Epithelial cell of esophagus (primary cell): ENCODE measurements around the gene NXNL2.

Experiments
- DNase-seq: peaks from one replicate; pipeline ENCODE4 v3.0.0; 2010; ENCODE audit warnings: low read depth
- H3K4me3 ChIP-seq: 2 replicates; pipeline ENCODE4 v1.5.1; 2011; ENCODE audit warnings: mild to moderate bottlenecking, low read length, control low read depth
- CTCF ChIP-seq: IDR thresholded peaks from 2 replicates; pipeline ENCODE4 v1.5.1; 2011; ENCODE audit warnings: low read depth, mild to moderate bottlenecking, low read length, control low read depth, inconsistent platforms; ENCODE audit not compliant: insufficient read depth; ENCODE audit errors: missing control alignments

NXNL2 gene

DNA sequence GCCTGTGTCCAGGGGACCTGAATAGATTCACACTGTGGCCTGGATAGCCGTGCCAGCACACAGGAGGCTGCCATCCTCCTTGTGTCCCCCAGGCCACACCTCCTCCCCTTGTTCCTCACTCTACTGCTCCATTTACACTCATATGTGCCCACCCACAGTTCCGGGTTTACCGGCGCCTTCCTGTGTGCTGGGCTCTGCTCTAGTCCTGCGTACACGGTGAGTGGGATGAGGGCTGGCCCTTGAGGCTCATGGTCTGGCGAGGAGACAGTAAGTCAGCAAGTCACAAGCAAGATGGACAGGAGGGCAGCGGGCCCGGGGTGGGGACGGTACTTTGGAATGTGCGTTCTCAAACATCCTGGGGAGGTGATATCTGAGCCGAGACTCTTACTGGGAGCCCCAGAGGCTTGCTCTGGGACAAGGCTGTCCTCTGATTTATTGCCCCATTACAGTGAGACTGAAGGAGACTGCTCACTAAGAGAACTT is 32.4 kb upstream of the NXNL2 start:
- H3K4me3 ChIP-seq: no peak overlapping the region
- TF ChIP-seq CTCF: no peak
- no peak for DNase-seq

DNA sequence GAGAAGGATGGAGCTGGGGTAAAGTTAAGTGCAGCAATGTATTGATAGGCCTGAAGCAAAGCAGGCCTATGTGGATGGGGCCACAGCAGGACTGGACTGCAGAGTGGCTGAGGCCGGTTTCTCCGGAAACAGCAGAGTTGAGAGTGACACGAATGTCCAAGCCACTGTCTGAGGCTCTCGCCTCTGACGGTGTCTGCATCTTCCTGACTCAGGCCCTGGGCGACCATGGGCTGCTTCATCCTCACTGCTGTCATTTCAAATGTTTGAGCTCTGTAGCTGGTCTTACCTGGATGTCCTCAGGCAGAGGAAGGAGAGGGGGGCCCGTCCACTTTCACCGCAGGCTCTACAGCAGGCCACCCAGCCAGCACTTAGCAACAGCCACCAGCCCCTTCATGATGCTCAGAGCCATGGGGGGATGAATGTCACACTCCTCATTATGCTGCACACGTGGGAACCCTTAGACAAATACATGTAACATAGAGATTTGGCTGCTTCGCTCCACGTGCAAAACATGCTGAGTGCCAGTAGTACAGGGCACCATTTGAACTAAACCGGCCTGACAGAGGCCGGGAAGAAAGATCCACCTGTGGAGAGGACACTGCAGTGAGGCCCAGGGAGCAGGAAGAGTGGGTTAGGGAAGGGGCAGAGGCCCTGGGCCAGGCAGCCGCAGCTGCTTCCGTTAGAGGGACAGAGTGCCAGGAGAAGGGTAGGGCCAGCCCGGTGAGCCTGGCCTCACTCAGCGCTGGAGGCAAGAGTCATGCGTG is 31.7 kb upstream of the NXNL2 start:
- H3K4me3 ChIP-seq: no peak overlapping the region
- TF ChIP-seq CTCF: no peak
- no peak for DNase-seq

GRCh38 chr9:88503845-88504764 is 30.9 kb upstream of the NXNL2 start:
- TF ChIP-seq CTCF: no peak

GRCh38 chr9:88508326-88508725 is 26.7 kb upstream of the NXNL2 start:
- TF ChIP-seq CTCF: no peak
- no peak for DNase-seq
- H3K4me3 ChIP-seq: no peak overlapping the region

More at GRCh38 chr9:88503845-88504764, 30.9 kb upstream of the NXNL2 start:
- DNase-seq: no peak
- no peak overlapping the region for H3K4me3 ChIP-seq

DNA sequence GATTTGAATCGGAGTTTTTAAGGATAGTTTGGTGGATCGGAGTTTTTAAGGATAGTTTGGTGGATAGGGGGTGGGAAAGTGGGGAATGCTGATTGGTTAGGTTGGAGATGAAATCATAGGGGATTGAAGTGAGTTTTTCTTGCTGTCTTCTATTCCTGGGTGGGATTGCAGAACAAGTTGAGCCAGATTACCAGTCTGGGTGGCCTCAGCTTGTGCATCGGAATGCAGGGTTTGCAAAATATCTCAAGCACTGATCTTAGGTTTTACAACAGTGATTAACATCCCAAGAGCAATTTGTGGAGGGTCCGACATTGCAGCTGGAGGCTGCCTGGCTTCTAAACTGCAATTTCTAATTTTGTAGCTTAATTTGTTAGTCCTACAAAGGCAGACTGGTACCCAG is 23.1 kb upstream of the NXNL2 start:
- H3K4me3 ChIP-seq: no peak overlapping the region
- DNase-seq: no peak
- no peak for TF ChIP-seq CTCF

DNA sequence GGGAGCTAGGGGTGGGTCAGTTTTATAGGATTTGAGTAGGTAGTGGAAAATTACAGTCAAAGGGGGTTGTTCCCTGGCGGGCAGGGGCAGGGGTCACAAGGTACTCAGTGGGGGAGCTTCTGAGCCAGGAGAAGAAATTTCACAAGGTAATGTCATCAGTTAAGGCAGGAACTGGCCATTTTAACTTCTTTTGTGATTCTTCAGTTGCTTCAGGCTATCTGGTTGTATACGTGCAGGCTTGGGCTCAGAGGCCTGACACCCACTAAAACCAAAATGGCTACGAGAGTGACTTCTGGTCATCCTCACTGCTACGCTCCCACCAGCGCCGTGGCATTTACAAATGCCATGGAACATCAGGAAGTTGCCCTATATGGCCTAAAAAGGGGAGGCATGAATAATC is 20.7 kb upstream of the NXNL2 start:
- TF ChIP-seq CTCF: no peak
- H3K4me3 ChIP-seq: no peak overlapping the region
- DNase-seq: no peak
